ENCODE data around the gene BCAS3.
"Not testable (repeated sequence)": the region's sequence is repeated elsewhere in the genome, so short reads cannot be mapped to it uniquely, and the experiment has no call there.

The BCAS3 gene

DNA sequence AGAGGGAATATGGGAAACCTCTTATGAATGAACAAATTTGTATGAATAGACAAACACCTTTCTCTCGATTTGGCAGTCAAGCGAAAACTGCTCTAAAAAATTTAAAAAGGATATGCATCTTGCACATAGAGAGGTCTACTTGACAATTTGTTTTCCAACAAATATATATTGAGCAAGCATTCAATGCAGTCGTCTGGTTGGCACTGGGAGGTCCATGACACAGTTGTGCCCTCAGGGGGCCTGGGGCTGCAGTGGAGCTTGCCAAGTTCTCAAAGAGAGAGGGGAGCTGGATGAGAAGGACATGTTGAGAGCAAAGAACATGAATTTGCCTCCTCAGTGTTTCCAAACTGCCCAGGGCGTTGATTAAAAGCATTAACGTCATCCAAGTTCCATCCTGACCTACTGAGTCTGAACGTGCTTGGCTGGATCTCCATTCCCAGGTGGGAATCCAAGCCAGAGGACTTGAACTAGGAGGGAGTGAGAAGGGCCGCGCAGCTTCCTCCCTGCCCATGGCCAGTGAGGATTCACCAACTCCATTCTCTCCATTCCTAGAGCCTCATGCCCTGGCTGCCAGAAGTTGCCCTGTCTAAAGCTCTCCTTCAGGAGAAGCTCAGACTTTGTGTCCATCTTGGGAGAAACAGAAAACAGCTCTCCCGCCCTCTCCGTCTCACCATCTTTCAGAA is 746.5 kb downstream of the BCAS3 start:
- TF ChIP-seq, protein P1, sequence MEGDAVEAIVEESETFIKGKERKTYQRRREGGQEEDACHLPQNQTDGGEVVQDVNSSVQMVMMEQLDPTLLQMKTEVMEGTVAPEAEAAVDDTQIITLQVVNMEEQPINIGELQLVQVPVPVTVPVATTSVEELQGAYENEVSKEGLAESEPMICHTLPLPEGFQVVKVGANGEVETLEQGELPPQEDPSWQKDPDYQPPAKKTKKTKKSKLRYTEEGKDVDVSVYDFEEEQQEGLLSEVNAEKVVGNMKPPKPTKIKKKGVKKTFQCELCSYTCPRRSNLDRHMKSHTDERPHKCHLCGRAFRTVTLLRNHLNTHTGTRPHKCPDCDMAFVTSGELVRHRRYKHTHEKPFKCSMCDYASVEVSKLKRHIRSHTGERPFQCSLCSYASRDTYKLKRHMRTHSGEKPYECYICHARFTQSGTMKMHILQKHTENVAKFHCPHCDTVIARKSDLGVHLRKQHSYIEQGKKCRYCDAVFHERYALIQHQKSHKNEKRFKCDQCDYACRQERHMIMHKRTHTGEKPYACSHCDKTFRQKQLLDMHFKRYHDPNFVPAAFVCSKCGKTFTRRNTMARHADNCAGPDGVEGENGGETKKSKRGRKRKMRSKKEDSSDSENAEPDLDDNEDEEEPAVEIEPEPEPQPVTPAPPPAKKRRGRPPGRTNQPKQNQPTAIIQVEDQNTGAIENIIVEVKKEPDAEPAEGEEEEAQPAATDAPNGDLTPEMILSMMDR (IDR thresholded peaks at IDR 0.05; ENCODE audit: low read depth, low read length), result no peak
- DNase-seq (ENCODE audit: low read depth in 2 of 2), result no peak
- no peak overlapping the region for H3K4me3 ChIP-seq (replicated peaks in 1 of 2; ENCODE audit: low read depth in 2 of 2, low read length in 2 of 2)

DNA sequence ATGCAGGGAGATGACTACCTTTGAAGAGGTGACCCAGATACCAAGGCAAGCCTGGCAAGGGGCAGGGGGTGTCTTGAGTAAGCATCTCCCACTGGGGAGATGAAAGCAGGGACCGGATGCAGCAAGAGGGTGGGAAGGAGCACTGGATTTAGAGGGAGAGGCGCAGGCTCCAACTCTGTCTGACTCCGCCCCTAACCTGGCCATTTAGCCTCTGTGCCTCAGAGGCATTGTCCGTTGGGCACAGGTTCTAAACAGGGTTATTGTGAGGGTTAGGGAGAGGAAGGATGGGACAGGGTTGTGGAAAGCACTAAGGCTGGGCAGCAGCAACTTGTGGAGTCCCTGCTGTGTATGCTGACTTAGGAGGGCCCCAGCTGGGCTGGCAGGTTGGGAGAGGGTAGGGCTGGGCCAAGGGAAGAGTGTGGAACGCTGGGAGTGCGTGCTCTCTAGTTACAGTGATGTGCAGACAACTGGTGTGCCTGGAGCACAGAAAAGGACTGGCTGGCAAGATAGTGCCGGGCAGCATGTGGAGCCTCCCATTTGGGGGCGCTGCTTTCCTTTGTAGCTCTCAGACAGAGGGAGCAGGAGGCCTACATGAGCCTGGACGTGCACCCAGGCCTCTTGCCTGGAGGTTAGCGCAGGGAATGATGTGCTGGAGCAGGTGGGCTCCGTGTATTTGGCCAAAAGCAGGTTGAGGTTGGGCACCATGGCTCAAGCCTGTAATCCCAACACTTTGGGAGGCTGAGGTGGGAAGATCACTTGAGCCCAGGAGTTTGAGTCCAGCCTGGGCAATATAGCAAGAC is 748.2 kb downstream of the BCAS3 start:
- TF ChIP-seq, protein P1 (IDR thresholded peaks at IDR 0.05; ENCODE audit: low read depth, low read length), result no peak
- no peak overlapping the region for H3K4me3 ChIP-seq (replicated peaks in 1 of 2; ENCODE audit: low read depth in 2 of 2, low read length in 2 of 2)
- no peak for DNase-seq (ENCODE audit: low read depth in 2 of 2)

DNA sequence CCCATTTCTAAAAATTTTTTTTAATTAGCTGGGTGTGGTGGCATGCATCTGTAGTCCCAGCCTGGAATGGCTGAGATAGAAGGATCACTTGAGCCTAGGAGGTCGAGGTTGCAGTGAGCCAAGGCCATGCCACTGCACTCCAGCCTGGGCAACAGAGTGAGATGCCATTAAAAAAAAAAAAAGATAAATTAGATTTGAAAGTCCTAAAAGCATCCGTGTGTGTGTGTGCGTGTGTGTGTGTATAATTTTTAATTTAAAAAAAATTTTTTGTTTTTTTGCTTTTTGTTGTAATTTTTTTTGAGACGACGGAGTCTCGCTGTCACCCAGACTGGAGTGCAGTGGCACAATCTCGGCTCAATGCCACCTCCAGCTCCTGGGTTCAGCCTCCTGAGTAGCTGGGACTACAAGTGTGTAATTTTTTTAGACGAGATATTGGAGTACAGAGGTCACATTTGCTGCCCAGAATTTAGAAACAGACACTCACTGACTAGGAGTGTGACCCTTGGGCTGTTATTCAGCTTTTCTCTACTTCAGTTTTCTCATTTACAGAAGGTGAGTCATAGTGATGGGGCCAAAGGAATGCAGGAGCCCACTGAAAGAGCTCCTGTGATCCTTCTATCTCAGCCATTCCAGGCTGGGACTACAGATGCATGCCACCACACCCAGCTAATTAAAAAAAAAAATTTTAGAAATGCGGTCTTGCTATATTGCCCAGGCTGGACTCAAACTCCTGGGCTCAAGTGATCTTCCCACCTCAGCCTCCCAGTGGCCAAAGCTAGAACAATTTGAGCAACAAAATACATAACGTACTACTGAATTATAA is 749.0 kb downstream of the BCAS3 start:
- DNase-seq (ENCODE audit: low read depth in 2 of 2), result peak in 1 of 2 donors; percentile 53
- TF ChIP-seq, protein P1 (IDR thresholded peaks at IDR 0.05; ENCODE audit: low read depth, low read length), result no peak
- H3K4me3 ChIP-seq (replicated peaks in 1 of 2; ENCODE audit: low read depth in 2 of 2, low read length in 2 of 2), result no peak overlapping the region

DNA sequence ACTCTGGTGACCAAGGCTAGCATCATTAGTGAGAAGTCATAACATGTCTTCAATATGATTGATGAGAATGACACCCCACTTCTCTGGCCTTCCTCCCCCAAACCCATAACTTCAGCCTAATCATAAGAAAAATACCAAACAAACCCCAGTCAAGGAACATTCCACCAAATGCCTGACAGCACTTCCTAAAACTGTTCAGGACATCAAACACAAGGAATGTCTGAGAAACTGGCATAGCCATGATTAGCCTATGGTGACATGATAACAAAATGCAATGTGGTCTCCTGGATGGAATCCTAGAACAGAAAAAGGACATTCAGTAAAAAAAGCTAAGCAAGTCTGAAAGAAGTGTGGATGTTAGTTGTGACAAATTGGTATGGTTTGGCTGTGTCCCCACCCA is 749.9 kb downstream of the BCAS3 start:
- TF ChIP-seq, protein P1 (IDR thresholded peaks at IDR 0.05; ENCODE audit: low read depth, low read length), result no peak
- no peak for DNase-seq (ENCODE audit: low read depth in 2 of 2)

DNA sequence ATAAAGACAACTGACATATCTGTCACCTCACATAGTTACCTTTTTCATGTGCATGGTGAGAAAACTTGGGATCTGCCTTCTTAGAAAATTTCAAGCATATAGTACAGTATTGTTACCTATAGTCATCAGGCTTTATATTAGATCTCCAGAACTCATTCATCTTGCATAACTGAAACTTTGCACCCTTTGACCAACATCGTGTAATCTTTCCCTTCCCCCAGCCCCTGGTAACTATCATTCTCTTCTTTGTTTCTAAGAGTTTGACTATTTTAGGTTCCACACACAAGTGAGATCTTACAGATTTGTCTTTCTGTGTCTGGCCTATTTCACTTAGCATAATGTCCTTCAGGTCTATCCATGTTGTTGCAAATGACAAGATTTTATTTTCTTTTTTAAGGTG is 751.6 kb downstream of the BCAS3 start:
- TF ChIP-seq, protein P1 (IDR thresholded peaks at IDR 0.05; ENCODE audit: low read depth, low read length), result no peak
- no peak overlapping the region for H3K4me3 ChIP-seq (replicated peaks in 1 of 2; ENCODE audit: low read depth in 2 of 2, low read length in 2 of 2)

More for the DNA sequence above, 749.9 kb downstream of the BCAS3 start:
- no peak overlapping the region for H3K4me3 ChIP-seq (replicated peaks in 1 of 2; ENCODE audit: low read depth in 2 of 2, low read length in 2 of 2)

DNA sequence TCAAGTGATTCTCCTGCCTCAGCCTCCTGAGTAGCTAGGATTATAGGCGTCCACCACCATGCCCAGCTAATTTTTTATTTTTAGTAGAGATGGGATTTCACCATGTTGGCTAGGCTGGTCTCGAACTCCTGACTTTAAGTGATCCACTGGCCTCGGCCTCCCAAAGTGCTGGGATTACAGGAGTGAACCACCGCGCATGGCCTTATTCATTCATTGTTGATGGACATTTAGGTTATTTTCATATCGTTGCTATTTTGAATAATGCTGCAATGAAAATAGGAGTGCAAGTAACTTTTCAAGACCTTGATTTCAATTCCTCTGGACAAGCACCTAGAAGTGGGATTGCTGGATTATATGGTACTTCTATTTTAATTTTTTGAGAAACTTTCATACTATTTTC is 752.2 kb downstream of the BCAS3 start:
- not testable (repeated sequence) for DNase-seq (ENCODE audit: low read depth in 2 of 2); H3K4me3 ChIP-seq (replicated peaks in 1 of 2; ENCODE audit: low read depth in 2 of 2, low read length in 2 of 2)

More for the DNA sequence above, 751.6 kb downstream of the BCAS3 start:
- DNase-seq (ENCODE audit: low read depth in 2 of 2), result no peak
